GM18867 (cell line): ENCODE data around the gene RIMS1.
"Not testable (repeated sequence)": the region's sequence is repeated elsewhere in the genome, so short reads cannot be mapped to it uniquely, and the experiment has no call there.

Experiments used
- ATAC-seq: cut with Tn5 transposase; IDR thresholded peaks from one replicate; pipeline ENCODE4 v1.9.1; 2021; ENCODE audit warnings: mild to moderate bottlenecking, moderate library complexity; ENCODE audit not compliant: unreplicated experiment

The RIMS1 gene

GRCh38 chr6:71979911-71980310, 93.6 kb downstream of the RIMS1 start:
- no peak for ATAC-seq

DNA sequence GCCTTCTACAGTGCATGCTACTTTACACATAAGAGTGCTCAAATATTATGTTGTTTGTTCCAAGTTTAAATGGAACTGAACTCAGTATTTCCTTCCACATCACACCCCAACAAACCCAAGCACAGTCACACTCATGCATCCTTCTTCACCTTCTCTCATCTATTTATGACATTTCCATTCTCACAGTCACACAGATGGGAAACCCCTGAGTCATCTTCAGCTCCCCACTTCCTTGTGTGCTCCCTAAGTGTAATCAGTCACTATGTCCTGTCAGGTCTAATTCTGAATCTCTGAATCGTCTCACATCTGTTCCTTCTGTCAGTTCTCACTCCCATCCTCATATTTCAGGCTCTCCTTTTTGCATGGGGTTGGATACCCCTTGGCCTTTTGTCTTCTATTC, 96.0 kb downstream of the RIMS1 start:
- peak; percentile 94 for ATAC-seq

DNA sequence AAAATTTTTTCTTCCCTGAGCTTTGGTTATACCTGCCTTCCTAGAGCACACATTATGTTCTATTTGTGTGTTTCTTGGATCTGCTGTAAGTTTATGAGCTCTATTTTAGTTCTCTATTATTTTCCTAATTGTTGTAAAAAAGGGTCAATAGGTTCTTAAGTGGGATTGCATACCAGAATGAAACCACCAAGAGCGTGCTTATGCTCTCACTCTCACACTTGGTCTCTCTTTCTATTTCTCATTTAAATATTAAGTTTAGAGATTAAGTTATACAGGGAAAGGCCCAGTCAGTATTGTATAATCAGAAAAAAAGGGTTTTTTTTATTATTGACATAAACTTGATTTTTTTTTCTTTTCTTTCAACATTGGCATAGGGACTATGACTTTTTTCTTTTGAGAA, 96.8 kb downstream of the RIMS1 start:
- ATAC-seq, result peak; percentile 31

GRCh38 chr6:71994705-71995271, 108.4 kb downstream of the RIMS1 start:
- ATAC-seq, result no peak

DNA sequence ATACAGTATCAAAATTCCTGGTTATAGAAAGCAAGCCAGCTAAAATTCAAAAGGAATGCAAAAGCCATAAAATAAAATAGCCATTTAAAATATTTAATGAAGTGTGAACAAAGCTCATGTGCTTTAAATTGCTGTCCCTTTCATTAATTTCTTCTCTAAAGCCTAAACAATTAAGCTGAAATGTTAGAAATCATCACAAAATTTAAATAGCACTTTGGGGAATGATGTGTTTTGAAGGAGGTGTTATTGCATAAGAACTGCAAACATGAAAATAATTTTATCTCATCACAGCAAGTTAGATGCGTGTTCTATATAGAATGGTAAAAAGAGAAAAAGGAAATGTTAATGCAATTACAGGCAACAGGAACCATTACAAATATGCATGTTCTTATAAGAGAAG, 111.0 kb downstream of the RIMS1 start:
- no peak for ATAC-seq

- no peak for ATAC-seq
Measured at GRCh38 chr6:72002415-72002814, 116.1 kb downstream of the RIMS1 start.

DNA sequence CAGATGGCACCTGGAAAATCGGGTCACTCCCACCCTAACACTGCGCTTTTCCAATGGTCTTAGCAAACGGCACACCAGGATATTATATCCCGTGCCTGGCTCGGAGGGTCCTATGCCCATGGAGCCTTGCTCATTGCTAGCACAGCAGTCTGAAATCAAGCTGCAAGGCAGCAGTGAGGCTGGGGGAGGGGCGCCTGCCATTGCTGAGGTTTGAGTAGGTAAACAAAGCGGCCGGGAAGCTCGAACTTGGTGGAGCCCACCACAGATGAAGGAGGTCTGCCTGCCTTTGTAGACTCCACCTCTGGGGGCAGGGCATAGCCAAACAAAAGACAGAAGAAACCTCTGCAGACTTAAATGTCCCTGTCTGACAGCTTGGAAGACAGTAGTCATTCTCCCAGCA, 120.2 kb downstream of the RIMS1 start:
- not testable (repeated sequence) for ATAC-seq

DNA sequence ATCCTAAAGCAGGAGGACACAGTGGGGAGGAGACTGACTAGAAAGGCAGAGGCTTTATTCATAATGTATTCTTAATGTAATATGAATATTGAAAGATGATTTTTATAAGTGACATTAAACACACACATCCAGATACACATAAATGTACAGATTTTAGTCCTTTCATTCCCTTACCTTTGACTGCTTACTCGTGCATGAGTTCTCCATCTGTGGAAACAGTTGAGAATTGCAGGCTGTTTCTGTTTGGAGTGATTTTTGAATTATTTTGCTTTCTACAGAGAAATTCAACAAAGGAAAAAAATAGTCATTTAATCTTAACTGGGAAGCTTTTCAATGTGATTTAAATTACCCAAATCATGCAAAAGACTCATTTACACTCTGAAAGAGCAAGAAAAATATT, 136.5 kb downstream of the RIMS1 start:
- ATAC-seq, result no peak

GRCh38 chr6:72031471-72031870, 145.1 kb downstream of the RIMS1 start:
- no peak for ATAC-seq

GRCh38 chr6:72032086-72032485, 145.7 kb downstream of the RIMS1 start:
- ATAC-seq, result no peak

DNA sequence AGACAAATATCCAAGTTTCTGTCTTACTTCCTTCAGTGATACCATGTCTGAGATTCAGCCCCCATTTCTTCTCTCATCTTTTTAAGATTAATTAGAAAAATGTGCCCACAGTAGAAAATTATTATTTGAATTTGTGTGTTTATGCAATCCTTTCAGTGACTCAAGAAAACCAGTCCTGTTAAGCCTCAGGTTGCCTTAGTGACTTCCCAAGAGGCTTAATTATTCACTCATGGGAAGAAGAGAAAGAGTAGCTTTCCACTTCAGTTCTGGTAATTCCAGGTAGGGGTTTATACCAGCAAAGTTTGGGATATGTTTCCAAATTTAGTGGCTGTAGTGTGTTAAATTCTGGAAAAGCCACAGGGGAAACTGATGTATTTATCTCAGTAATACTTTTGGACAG, 149.1 kb downstream of the RIMS1 start:
- ATAC-seq, result no peak

- ATAC-seq, result no peak
Measured at GRCh38 chr6:72035966-72036365, 149.6 kb downstream of the RIMS1 start.

DNA sequence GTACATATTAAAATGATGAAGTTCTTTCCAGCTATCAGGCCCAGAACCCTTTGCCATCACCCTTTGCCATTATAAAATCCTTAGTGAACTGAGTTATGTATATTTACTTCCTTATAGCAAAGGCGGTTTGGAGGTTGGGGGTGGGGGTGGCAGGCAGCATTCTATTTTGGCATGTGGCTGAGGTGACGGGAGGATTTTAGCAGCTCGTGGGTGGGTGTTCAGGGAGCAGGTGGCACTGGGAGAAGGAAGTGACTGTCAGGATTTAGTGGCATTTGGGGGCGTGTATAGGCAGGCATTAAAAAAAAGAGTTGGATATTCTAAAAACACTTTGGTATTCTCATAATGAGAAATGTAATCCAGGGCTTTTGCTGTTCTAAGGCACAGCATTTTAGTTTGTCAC, 150.7 kb downstream of the RIMS1 start:
- no peak for ATAC-seq

DNA sequence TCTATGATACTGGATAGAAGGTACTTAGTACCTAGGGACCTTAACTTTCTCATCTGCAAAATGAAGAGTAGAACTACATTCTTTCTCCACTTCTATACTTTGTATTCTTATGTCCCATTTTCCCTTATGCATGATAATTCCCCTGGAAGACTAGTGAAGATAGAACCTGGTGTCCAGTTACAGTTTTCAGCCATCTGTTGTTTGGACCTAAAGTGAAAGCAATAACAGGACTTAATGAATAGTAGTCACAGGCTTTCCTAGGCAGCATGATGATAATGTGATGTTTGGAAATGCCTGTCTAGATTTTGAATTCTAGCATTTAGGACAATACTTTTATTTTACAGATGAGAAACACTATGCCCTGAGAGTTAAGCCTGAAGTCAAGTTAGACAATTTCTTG, 153.8 kb downstream of the RIMS1 start:
- no peak for ATAC-seq

GRCh38 chr6:72042088-72042487, 155.7 kb downstream of the RIMS1 start:
- ATAC-seq, result no peak

DNA sequence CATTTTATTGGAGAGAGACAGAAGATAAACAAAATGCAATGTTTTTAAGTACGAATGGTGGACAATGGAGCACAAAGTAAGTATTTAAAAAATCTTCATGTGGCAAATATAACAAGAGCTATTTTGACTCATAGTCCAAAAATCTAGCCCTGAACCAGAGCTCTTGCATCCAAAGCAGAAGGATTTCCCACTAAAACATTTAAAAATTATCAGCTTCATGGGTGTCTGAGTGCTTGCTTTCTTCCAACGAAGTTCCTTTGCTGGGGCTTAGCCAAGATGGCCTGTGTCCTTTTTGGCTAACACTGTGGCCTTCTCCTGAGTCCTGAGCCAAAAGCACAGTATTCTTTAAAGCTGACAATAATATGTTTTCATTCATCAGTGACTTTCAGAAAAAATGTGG, 161.7 kb downstream of the RIMS1 start:
- no peak for ATAC-seq

DNA sequence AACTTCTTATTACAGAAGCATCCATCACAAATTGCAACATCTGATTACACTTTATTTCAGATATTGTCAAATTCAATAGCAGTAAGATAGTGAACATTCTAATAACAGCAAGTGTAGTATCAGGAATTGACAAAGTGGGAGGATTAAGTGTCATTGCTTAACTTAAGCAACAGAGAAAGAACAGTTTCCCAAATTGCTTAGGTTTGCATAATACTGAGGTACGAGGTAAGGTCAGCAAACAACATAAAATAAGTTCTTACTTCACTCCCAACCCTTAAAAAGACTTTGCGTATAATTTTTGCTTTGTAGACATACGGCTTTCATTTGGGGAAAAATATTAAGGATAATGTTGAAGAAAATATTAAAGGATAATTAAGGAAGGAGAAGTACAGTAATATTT, 163.0 kb downstream of the RIMS1 start:
- ATAC-seq, result no peak

- ATAC-seq, result no peak
Measured at GRCh38 chr6:72061286-72061685, 174.9 kb downstream of the RIMS1 start.

DNA sequence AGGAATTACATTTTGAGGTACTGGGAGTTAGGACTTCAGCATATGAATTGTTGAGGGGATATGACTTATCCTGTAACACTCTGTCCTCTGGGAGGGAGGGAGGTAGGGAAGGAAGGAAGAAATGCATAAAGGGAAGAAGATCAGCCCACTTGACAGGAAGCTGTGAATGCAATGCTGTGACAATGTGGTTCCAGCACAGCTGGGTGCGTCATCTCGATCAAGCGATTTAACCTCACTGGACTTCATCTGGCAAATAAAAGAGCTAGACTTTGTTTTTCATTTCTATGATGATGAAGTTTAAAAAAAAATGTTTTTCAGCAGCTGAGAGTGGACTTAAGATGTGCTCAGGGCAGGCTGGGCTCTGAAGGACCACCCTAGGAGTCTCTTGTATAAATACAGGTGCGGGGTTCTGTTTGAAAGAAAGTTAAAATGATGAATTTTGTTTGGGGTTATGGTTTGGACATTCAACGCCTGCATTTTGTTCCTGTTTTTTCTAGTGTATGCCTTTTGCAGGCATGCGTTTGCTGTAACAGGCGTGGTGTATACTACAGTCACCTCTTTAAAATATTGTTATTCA, 178.1 kb downstream of the RIMS1 start:
- no peak for ATAC-seq

DNA sequence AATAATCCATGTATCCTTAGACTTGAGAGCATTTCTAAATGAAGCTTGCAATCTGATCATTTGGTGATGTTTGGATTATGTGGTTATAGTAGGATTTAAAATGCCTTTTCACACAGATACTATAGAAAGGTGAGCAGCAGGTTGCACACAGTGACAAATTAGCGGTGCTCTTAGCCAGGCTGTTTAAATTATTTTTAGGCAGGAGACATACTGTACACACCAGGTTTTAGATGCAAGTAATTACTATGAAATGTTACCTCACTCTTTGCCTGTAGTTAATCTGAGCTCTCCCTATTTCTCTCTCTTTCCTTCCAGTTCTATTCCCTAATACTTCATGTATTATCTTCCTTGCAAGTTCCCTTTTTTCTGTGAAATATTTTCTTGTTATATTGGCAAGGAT, 191.7 kb downstream of the RIMS1 start:
- no peak for ATAC-seq

DNA sequence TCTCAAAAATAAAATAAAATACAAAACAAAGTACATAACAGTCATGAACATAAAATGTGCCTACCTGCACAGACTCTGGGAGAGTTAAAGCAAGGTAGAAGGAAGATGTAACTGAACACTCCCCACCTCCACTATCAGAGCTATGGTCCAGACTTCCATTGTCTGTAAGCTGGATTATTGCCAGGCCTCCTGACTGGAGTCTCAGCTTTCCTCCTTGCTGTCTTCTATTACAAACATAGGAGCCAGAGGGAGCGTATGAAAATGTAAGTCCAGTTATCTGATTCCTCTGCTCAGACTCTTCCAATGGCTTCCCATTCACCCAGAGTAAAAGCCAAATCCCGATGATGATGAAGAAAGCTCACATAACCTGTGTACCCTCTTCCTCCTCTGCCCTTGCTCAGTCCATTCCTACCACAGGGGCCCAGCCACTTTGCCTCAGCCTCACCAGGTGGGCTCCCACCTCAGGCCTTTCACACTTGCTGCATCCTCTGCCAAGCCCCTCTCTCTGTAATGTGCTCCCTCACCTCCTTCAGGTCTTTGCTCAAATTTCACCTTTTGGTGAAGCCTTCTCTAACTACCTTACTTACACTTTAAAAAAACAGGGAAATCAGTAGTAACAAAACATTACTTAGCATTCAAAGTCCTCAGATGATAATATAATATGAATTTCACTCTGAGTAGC, 194.1 kb downstream of the RIMS1 start:
- no peak for ATAC-seq

GRCh38 chr6:72081871-72082270, 195.5 kb downstream of the RIMS1 start:
- ATAC-seq, result no peak

DNA sequence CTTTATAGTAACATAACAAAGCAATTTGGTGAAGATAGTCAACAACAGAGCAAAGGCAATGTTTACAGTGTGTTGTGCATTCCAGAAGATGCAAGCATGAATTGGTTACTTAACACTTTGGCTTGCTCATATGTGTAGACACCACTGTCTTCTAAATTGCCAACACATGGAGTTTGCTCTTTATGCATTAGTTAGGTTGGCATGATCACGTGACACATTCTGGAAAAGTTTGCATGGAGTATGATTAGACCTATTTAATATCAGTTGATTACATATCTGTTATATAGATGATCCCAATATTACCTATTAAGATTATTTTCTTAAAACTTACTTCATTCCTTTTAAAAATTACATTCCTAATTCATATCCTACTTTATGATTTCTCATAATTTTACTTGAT, 197.6 kb downstream of the RIMS1 start:
- no peak for ATAC-seq
